GM21576 (cell line): ENCODE data around the gene GREB1.

ENCODE experiments used
- ATAC-seq: cut with Tn5 transposase; IDR thresholded peaks from one replicate; pipeline ENCODE4 v1.9.1; 2021; ENCODE audit warnings: mild to moderate bottlenecking, moderate library complexity; ENCODE audit not compliant: unreplicated experiment

GREB1 gene

GRCh38 chr2:11539317-11540147, 5.7 kb downstream of the GREB1 start:
- ATAC-seq = no peak

- ATAC-seq = no peak
Observed at GRCh38 chr2:11540148-11540995, 6.5 kb downstream of the GREB1 start.

GRCh38 chr2:11540996-11541692, 7.3 kb downstream of the GREB1 start:
- ATAC-seq = no peak

- ATAC-seq = no peak
Observed at GRCh38 chr2:11541693-11542274, 7.9 kb downstream of the GREB1 start.

DNA sequence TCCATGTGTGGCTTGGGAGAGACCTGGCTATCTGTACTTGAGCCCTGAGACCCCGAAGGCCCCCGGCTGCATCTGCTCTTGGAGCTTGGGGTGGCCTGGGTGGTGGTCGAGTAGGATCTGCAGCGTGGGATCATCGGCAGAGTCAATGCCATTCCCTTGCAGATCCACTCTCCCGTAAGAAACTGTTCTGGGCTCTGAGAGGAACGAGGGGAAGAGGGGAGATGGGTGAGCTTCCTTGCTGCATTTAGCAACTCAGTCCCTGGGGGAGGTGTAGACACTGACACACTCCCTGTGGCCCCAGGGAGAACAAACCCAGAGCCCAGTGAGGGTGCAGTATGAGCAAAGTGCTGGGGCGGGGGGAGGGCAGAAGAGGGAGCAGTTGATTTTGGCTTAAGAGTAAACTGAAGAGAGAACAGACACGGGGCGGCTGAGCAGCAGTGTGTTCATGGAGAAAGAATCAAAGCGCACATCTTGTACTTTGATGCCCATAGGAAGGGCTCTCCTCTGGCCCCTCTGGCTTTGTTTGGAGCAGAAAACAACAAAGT, 8.5 kb downstream of the GREB1 start:
- ATAC-seq = no peak

- ATAC-seq = no peak
Observed at GRCh38 chr2:11543337-11544216, 9.7 kb downstream of the GREB1 start.

DNA sequence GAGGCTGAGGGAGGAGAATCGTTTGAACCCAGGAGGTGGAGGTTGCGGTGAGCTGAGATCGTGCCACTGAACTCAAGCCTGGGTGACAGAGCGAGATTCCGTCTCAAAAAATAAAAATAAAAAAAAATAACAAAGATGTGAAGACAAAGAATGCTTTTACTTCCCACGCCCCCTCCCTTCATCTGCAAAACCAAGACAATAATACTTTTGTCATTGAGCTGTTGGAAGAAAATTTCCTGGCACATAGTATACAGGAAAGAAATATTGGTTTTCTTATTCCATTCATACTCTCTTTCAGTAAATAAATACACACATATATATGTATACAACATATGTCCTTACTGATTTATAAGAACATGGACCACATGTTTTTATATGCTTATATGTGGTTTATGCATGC, 12.2 kb downstream of the GREB1 start:
- no peak for ATAC-seq

GRCh38 chr2:11547912-11548497, 14.2 kb downstream of the GREB1 start:
- ATAC-seq = no peak

GRCh38 chr2:11550302-11550701, 16.5 kb downstream of the GREB1 start:
- no peak for ATAC-seq

GRCh38 chr2:11550901-11551568, 17.2 kb downstream of the GREB1 start:
- ATAC-seq = no peak

GRCh38 chr2:11551569-11552259, 17.9 kb downstream of the GREB1 start:
- no peak for ATAC-seq

DNA sequence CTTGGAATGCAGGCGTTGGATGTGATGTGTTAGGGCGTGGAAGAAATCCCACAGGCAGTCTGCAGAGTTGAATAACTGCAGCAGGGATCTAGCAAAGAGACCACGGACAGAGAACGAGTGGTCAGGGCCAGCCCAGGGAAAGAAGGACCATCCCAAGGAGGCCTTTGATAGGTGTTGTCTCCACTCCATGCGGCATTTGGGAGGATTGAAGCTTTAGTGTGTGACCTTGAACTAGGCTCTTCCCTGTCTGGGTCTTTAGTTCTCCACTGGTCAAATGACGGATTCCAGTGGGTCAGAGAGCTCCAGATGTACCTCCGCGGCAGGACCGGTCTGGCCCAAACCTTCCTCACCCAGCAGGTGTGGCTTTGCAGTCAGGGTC, 18.4 kb downstream of the GREB1 start:
- no peak for ATAC-seq

GRCh38 chr2:11553661-11554398, 20.0 kb downstream of the GREB1 start:
- no peak for ATAC-seq

DNA sequence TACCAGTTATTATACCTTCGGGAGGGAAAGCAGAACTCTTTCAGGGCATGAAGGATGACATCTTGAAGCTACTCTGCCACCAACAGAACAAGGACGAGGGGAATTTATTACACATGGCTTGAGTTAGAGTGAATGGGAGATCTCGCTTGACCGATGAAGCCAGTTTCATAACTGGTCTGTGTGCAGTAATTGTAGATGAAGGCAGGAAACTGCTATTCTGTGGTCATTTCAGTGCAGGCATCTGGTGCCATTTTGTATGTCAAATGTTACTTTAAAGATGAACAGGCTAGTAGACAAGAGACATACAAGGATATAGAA, 20.5 kb downstream of the GREB1 start:
- no peak for ATAC-seq

DNA sequence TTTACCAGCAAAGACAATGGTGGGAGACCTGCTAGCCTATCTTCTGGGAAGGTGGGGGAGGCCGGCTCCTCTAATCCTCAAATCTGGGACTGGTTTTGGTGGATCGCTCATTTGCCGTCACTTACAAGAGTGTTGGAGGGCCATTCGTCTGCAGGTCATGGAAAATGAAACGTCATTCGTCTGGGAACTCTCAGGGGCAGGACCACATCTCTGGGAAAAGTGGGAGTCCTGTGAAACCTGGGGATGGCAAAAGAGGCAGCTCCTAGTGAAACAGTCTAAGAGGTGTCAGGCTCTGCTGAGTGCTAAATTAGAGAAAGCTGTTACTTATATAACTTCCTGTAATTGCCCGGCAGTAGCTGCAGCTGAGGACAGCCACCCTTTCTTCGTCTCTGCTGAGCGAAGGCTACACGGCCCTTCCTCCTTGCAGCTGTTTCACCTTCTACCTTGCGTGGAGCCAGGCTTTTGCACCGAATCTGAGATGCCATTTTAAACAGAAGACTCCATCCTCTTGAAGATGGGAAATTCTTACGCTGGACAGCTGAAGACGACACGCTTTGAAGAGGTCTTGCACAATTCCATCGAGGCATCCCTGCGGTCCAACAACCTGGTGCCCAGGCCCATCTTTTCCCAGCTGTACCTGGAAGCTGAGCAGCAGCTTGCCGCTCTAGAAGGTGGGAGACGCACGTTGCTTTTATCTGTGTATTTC, 22.4 kb downstream of the GREB1 start:
- ATAC-seq = no peak

- no peak for ATAC-seq
Observed at GRCh38 chr2:11558214-11558886, 24.5 kb downstream of the GREB1 start.
